ENCODE measurements around the gene WRAP73. TPM values are rescaled to one million over a fixed set of nuclear protein-coding genes. Genes with fewer than 3 reads are reported as not detected.
A peak's percentile ranks its signal among the peaks of the same experiment; 100 is the strongest.

WRAP73 gene
- total RNA-seq, 1 donor from 2014 or later, result 22.5 TPM

DNA sequence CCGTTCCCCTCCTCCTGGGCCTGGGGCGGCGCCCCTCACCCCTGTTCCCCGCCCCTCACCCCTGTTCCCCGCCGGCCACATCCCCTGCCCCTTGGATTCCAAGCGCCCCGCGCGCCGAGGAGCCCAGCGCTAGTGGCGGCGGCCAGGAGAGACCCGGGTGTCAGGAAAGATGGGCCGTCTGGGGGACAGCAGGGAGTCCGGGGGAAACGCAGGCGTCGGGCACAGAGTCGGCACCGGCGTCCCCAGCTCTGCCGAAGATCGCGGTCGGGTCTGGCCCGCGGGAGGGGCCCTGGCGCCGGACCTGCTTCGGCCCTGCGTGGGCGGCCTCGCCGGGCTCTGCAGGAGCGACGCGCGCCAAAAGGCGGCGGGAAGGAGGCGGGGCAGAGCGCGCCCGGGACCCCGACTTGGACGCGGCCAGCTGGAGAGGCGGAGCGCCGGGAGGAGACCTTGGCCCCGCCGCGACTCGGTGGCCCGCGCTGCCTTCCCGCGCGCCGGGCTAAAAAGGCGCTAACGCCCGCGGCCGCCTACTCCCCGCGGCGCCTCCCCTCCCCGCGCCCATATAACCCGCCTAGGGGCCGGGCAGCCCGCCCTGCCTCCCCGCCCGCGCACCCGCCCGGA, 2.1 kb upstream of the WRAP73 start, which contains the start of gene TP73:
TSS of gene TP73 (plus strand) at position 587 of the 618 bp plus-strand sequence. CDS start 29,850 bp downstream, outside the sequence.
- H3K4me3 ChIP-seq, result peak within 1 kb of the TSS; percentile 87
- no peak within 1 kb of the TSS for H3K27ac ChIP-seq
- peaks cover 57% of the 10 kb centered on the region for H3K27me3 ChIP-seq (ENCODE audit: low read depth)
- H3K9me3 ChIP-seq, result no peaks in the 10 kb centered on the region
- intact Hi-C loops (cut with DNase I), result no loop called here
- TF ChIP-seq, protein P1, sequence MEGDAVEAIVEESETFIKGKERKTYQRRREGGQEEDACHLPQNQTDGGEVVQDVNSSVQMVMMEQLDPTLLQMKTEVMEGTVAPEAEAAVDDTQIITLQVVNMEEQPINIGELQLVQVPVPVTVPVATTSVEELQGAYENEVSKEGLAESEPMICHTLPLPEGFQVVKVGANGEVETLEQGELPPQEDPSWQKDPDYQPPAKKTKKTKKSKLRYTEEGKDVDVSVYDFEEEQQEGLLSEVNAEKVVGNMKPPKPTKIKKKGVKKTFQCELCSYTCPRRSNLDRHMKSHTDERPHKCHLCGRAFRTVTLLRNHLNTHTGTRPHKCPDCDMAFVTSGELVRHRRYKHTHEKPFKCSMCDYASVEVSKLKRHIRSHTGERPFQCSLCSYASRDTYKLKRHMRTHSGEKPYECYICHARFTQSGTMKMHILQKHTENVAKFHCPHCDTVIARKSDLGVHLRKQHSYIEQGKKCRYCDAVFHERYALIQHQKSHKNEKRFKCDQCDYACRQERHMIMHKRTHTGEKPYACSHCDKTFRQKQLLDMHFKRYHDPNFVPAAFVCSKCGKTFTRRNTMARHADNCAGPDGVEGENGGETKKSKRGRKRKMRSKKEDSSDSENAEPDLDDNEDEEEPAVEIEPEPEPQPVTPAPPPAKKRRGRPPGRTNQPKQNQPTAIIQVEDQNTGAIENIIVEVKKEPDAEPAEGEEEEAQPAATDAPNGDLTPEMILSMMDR (IDR thresholded peaks at IDR 0.05), result no peak
- H3K4me1 ChIP-seq, result peaks cover 40% of the 10 kb centered on the region
- DNase-seq, result no peak
- peak; percentile 3 to 33 for ATAC-seq
- H3K36me3 ChIP-seq, result peaks cover 10% of the 10 kb centered on the region

DNA sequence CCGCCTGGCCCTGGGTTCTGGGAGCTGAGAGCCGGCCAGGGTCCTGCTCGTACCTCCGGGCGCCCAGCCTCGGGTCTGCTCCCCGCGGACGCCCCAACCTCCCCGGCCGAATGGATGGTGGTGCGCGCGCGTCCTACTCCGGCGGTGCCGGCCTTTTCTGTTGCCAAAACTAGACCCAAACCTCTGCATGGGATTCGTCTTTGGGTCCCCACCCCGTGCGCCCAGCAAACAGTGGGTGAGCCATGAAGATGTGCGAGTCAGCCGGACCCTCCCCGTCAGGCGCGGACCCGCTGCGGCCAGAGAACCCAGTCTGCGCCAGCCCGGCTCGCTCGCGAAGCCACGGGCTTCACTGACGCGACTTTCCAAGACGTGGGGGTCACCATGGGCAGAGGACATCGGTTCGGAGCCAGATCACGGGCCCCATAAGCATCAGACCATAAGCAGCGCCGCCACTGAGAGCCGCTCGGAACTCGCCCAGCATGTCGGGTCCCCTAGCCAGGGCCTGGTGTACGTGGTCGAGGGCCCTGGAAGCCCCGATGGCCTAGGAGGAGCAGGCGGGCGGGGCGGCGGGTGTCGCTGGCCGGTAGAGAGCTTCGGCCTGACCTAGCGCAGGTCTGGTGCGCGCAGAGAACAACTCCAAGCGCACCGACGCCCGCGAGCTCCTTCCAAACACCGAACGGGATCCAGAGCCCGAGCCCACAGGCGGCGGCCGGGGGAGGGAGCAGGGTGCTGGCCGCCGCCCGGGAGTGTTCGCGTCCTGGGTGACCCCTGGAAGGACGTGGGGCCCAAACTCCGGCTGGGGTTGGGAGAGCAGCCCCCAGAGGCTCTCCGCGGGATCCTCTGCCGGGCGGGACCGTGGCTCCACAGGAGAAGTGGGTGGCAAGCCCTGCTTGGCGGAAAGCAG, 1.4 kb upstream of the WRAP73 start:
- Histone ChIP-seq H3K27me3 (ENCODE audit: low read depth) (peaks cover 51% of the 10 kb centered on the region), H3K9me3 (no peaks in the 10 kb centered on the region), H3K4me1 (peaks cover 40% of the 10 kb centered on the region), H3K4me3 (peak overlapping the region; percentile 87), H3K36me3 (peaks cover 17% of the 10 kb centered on the region), H3K27ac (no peak overlapping the region)
- intact Hi-C loops (cut with DNase I), result no loop called here
- DNase-seq (no peak), ATAC-seq (peak; percentile 4 to 5)
- TF ChIP-seq, protein P1 (IDR thresholded peaks at IDR 0.05), result no peak

- DNase-seq (no peak), ATAC-seq (no peak)
- peaks cover 26% of the 10 kb centered on the region for H3K36me3 ChIP-seq
- TF ChIP-seq, protein P1 (IDR thresholded peaks at IDR 0.05), result no peak
- H3K4me1 ChIP-seq, result peaks cover 40% of the 10 kb centered on the region
- intact Hi-C loops (cut with DNase I), result no loop called here
- H3K27ac ChIP-seq, result no peak overlapping the region
- no peaks in the 10 kb centered on the region for H3K9me3 ChIP-seq
- peak overlapping the region; percentile 87 for H3K4me3 ChIP-seq
- peaks cover 51% of the 10 kb centered on the region for H3K27me3 ChIP-seq (ENCODE audit: low read depth)
These were observed 534 bp upstream of the WRAP73 start for GRCh38 chr1:3650248-3651025.

DNA sequence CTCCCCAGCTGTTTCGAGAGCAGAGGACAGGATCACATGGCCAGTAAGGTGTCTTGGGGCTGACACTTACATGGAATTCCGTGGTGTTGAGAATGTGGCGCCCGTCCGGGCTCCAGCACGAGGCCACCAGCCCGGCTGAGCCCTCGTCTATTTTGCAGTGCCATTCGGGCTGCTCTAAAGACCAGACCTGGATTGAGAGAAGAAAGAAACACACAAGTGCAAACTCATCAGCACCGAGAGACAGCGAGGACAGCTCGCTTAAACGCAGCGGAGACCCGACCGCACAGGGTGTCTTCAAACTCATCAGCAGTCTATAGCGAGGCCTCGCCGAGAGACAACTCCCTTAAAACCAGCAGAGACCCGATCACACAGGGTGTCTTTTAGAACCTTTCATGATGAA, 3.3 kb downstream of the WRAP73 start:
- intact Hi-C loops (cut with DNase I), result no loop called here
- Histone ChIP-seq H3K9me3 (no peaks in the 10 kb centered on the region), H3K27ac (no peak overlapping the region), H3K36me3 (peaks cover 36% of the 10 kb centered on the region), H3K4me3 (no peak overlapping the region), H3K4me1 (peaks cover 27% of the 10 kb centered on the region), H3K27me3 (ENCODE audit: low read depth) (peaks cover 16% of the 10 kb centered on the region)
- DNase-seq (no peak), ATAC-seq (no peak)
- TF ChIP-seq, protein P1 (IDR thresholded peaks at IDR 0.05), result no peak

DNA sequence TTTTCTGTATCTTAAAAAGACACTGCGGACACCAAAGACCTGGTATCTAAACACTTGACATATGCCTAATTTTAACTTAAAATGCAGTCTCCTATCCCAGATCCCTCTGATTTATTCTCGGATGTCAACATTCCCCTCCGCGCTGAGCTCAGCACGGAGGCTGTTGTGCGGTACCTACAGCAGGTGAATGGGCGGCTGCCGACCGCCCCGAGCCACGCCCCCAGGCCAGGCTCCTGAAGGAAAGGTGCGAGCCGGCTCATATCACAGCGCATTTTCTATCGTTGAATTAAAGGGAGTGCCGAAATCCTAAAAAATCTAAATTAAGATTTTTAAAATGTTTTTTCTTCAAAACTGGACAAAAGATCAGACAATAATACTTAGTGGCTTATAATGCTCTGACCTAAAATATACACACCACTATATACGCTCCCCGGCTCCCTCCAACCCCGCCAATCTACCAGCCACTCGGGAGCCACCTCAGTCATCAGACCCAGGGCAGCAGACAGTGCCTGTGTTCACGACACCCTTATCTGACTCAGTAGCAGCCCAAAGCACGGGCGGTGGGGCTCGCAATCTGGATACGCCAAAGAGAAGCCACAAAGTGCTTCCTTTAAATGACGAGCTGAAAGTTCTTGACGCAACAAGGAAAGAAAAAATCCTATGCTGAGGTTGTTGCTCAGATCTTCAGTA, 4.1 kb downstream of the WRAP73 start:
- Histone ChIP-seq H3K4me3 (no peak overlapping the region), H3K27me3 (ENCODE audit: low read depth) (peaks cover 8% of the 10 kb centered on the region), H3K27ac (no peak overlapping the region), H3K9me3 (no peaks in the 10 kb centered on the region), H3K36me3 (peaks cover 36% of the 10 kb centered on the region), H3K4me1 (peaks cover 19% of the 10 kb centered on the region)
- DNase-seq (no peak), ATAC-seq (no peak)
- intact Hi-C loops (cut with DNase I), result no loop called here
- TF ChIP-seq, protein P1 (IDR thresholded peaks at IDR 0.05), result no peak

All from lower lobe of right lung (tissue), 2 donors.